ENCODE results near the gene KCNAB1. TPM values are rescaled to one million over a fixed set of nuclear protein-coding genes. Genes with fewer than 3 reads are reported as not detected.
A peak's percentile ranks its signal among the peaks of the same experiment; 100 is the strongest.
"Not testable (repeated sequence)": the region's sequence is repeated elsewhere in the genome, so short reads cannot be mapped to it uniquely, and the experiment has no call there.

Gene KCNAB1
- total RNA-seq, 1 donor from 2014 or later: 15.3 TPM

DNA sequence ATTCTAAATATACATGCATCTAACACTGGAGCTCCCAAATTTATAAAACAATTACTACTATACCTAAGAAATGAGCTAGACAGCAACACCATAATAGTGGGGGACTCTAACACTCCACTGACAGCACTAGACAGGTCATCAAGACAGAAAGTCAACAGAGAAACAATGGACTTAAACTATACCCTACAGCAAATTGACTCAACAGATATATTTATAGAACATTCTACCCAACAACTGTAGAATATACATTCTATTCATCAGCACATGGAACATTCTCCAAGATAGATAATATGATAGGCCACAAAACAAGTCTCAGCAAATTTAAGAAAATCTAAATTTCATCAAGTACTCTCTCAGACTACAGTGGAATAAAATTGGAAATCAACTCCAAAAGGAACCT lies 102.0 kb downstream of the KCNAB1 start:
- not testable (repeated sequence) for DNase-seq

DNA sequence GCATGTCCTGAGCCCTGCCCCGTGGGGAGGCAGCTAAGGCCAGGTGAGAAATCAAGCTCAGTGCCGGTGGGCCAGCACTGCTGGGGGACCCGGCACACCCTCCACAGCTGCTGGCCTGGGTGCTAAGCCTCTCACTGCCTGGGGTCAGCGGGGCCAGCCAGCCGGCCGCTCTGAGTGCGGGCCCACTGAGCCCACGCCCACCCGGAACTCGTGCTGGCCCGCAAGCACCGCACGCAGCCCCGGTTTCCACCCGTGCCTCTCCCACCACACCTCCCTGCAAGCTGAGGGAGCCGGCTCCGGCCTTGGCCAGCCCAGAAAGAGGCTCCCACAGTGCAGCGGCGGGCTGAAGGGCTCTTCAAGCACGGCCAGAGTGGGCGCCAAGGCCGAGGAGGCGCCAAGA lies 103.7 kb downstream of the KCNAB1 start:
- DNase-seq: not testable (repeated sequence)

DNA sequence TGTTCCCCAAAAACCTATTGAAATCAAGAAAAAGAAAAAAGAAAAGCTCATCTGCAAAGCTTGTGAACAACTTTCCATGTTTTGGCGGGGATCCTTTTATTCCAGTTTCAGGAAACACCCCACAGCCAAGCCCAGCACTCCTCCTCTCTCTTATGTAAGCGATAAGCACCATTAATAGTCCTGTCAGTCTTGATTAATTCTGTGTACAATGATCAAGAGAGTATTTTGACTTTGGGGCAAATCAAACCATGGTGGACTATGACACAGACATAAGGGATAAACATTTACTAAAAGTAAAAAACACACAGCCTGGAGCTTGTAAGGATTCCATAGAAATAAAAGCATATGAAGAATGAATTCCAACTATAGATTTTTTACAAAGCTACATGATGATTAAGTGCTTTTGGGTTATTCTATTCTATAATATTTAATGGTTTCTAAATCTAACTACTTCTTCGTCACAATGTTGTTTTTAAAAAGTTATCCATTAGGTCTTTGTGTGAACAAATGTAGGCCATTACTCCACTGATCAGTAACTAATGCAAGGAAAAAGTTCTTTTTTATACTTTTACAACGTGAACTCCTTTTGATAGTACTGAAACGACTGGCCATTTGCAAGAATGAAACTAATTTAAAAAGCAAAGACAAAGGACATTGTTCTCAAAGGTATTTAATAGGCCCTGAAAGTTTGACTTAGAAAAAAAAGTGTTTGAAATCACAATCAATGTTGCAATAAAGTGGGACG lies 106.5 kb downstream of the KCNAB1 start:
- no peak for DNase-seq

DNA sequence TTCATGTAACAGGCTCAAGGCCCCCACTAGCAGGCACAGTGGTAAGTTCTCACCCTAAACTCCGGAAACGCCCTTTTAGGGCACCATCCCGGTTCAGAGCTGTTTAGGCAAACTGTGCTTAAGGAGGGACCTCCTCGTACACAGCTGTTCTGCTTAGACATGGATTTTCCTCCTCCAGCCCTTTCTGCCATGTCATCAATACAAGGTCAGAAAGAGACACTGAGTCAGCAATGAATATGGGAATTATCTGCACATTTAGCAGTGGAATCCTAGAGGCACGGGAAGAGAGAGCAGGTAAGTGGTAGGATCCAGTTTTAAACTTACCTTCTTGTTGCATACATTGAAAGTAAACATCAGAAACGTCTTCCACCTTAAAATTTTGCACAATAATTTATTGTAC lies 107.3 kb downstream of the KCNAB1 start:
- DNase-seq: no peak

DNA sequence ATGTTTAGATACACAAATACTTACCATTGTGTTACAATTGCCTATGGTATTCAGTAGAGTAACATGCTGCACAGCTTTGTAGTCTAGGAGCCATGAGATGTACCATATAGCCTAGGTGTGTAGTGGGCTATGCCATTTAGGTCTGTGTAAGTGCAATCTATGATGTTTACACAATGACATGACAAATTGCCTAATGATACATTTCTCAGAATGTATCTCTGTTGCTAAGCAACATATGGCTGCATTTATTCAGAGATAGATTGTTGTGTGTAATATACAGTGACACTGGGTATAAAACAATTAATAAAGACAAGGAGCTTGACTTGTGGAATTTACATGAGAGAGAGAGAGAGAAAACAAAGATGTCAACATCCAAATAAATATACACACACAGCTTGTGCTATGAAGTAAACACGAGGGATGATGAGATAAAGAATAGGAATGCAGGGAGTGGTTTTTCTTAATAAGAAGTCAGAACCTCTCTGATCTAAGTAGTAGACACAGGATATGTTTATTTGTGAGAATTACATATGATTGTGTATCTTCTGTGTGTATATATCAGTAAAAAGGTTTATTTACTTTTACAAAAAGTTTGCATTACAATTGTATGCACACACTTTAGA lies 110.0 kb downstream of the KCNAB1 start:
- DNase-seq: no peak

DNA sequence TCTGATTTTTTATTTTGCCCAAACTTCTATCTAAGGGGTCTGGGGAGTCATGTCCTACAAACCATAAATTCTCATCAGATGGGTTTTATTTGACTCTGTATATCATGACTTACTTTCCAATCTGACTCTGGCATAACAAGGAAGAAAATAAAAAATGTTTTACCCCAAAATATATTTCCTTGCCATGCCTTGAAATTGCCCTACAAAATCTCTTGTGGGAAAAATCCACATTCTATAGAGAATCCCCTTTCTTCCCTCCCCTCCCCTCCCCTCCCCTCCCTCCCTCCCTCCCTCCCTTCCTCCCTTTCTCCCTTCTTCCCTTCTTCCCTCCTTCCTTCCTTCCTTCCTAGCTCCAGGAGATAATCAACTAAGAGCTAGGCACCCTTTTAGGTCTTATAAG lies 110.8 kb downstream of the KCNAB1 start:
- not testable (repeated sequence) for DNase-seq

DNA sequence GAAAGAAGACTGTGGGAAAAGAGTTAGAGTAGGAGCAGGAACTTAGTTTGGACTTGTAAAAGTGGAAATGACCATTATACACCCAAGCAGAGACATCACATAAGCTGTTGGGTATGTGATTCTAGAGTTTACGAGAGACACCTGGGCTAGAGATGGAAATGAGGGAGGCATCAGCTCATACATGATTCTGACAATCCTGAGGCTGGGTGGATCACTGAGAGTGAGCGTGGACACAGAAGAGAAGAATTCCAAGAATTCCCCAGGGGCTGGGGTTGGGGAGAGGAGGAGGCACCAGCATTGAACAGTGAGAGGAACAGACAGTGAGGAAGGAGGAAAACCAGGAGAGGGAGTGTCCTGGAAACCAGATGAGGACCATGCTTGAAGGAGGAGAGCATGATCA lies 113.5 kb downstream of the KCNAB1 start:
- DNase-seq: no peak

DNA sequence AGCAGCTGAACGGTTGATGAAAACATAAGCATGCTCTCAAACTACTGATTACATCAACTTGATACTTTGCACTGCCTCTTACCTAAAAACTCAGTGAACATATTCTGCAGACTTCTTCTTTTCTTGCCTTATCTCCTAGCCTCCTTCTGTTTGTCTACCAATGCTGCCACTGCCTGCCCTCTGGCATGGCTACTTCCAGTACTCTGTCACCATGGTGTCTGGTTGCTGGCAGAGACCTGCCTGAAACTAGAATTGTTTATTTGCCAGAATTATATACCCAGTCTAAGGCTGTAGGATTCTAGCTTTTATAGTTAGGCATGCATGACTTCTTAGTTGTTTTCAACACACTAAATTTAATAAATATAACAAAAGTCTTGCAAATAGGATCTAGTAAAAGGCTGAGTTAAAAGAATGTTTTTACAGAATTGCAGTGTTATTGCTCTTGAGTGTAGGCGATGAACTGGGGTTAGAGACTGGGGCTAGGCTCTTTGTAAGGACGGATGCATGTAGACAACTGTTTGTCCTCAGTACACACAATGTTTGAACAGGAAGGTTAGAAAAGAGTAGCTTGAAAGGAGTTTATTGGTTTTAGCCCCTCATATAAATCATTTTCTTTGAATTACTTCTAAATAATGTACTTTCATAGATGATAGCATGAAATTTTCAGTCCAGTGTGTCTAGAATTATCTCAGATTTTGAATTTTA lies 116.3 kb downstream of the KCNAB1 start:
- no peak for DNase-seq

DNA sequence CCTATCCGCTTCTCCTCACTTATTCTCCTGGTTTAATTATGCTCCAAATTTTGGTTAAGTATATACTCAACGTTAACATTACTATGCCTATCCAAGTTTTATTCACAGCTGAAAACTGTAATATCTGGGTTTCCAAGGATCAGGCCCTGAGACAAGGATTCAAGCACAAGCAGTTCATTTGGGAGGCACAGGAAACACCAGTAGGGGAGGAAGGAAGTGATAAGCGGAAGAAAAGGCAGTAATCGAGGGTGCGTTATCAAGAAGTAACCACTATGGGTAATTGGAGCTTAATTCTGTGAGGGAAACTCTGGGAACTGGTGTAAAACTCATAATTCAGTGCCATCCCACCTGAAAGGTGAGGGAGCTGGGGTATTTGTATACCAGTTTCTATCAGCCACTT lies 120.3 kb downstream of the KCNAB1 start:
- no peak for DNase-seq

DNA sequence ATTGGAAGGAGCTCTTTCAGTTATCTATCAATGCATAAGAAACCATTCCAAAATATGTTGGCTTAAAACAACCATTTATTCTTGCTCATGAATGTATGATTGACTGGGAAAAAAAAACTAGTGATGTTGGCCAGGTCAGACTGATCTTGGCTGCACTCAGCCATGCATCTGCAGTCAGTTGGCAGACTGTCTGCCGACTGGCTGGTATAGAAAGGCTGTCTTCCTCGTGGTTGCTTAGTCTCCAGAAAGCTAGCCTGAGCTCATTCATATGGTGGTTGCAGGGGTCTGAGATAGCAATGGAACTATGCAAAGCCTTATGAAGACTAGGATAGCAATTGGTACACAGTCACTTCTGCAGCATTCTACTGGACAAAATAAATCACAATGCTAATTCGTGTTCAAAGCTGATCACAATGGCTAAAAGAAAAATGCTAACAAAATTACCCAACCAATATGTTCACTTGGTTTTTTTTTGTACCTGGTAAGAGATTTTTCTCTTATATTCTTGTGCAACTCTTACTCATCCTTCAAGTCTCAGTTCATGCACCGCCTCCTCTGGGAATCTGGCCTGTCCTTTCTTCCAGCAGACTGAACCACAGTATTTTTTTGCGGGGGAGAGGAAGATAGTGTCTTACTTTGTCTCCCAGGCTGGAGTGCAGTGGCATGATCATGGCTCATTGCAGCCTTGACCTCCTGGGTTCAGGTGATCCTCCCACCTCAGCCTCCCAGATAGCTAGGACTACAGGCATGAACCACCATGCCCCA lies 126.8 kb downstream of the KCNAB1 start:
- DNase-seq: peak; percentile 8

DNA sequence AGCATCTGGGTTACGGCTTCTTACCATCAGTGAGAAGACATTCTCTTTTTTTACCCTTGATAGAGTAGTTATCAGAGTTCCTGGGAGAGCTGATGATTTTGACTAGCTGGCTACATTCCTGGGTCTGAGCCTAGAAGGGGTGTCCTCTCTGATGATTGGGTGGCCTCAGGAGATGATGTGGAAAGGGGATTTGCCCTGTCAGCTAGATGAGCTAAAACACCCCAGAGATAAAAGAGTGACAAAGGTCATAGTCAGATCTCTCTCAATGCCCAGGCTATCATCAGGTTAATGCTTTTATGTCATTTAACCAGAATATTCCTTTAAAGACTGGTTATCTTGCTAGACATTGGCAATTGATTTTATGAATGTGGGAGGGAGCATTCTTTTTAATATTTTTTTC lies 130.2 kb downstream of the KCNAB1 start:
- DNase-seq: no peak

DNA sequence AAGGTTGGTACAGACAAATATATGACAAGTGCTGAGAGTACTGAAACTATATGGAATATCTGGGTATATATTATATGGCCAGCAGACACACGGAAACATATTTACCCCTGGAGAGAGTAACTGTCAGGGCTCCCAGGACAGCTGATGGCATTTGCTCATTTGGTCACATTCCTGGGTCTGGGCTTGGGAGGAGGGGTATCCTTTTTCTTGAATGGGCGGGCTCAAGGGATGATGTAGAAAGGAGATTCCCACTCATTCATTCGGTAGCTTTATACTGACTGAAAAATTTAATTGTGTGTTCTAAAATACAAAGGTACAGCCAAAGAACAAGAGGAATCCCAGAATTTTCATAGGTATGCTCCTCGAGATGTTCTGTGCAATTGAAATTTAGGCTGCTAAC lies 131.0 kb downstream of the KCNAB1 start:
- no peak for DNase-seq

DNA sequence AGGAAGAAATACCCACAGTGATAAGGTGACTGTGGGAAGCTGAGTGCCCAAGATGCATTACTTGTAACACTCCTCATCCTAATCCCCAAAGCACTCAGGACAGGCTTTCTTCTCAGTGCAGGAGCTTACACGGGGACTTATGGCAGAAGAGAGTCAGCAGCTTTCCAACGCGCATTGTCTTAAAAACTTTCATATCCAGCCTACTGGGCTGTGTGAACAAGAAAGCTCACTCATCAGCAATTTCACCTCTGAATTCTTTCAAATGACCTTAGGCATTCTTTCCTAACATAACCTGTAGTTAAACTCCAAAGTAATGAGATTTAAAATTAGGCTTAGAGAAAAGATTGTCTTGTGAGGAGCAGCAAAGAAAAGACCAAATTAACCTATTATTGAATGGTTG lies 132.3 kb downstream of the KCNAB1 start:
- no peak for DNase-seq

DNA sequence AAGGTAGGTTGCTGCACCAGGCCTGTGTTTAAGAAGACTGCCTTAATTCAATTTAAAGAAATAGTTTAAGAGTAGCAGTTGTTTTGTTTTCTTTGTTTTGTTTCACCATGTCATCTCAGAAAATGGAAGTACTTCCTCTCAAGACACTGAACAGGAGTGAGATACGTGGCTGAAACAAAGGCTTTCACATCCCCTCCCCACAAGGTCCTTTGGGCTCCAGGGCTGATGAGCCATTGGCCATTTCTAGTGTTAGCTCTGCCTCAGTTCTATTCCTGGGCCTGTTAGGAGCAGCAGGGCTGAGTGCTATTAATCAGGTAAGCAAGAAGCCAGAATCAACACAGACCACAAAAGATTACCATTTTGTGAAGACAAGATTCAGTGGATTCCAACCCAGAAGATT lies 132.8 kb downstream of the KCNAB1 start:
- no peak for DNase-seq

DNA sequence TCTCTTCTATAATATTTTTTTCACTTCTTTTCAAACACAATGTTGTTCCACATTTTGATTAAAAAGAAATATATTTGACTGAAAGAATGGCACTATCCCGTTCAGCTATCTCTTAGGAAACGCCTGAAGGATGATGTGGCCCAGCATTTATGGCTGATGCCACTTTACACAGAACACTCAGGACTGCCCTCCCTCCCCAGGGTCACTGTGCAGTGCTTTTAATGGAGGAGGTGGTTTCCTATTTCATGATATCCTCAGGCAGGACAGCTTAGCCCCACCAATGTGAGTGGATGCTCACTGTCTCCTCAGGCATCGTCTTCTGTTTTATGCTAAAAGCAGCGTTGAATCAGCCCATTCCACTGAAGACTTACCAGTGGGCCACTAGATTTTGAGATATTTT lies 135.9 kb downstream of the KCNAB1 start:
- DNase-seq: no peak

DNA sequence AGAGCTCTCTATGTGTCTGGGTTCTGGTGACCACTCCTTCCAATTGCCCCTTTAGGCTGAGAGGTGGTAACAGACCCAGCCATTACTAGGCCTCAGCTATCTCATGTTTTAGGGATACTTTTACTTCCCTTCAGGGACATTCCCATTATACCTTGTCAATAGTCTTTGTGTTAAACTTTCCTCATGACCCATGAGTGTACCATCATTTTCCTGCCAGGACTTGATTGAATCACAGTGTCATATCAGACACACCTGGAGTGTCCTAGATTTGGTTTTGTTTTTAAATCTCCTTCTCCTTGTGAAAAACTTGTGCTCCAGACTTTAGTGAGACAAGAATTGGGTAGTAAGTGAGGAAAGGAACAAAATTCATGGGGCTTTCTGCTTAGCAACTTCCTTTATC lies 136.6 kb downstream of the KCNAB1 start:
- no peak for DNase-seq

DNA sequence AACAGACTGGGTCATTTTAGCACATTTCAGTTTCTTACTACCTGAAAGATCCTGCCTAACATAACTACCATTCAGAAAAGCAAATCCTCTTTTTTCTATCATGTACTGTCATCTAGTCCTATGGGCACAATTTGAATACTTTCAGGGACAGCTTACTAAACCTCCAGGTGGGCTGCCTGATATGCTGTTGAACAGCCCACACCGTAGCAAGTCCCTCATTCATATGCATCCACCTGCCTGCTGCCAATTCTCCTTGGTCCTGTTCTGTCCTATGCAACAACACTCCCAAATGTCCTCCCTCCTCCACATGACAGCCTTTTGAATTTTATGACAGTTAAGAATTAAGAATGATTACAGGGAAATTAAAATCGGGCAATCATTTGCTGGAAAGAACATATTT lies 137.9 kb downstream of the KCNAB1 start:
- no peak for DNase-seq

DNA sequence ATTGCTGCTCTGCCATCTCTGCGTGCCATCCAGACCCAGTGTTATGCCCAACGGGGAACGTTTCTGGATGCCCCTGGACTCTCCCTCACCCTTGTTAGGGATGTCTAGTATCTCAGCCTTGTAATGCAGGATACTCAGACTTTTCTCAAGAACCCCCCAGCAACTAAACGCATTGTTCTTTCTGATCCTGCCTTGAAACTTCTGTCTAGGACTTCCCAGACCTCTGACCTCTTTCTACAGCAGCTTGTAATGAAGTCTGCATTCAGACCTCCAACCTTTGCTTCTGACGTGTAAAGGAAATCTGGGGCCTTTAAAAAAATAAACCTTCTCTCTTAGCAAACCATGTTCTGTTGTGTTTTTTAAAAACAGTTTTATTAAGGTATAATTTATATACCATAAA lies 139.5 kb downstream of the KCNAB1 start:
- no peak for DNase-seq

DNA sequence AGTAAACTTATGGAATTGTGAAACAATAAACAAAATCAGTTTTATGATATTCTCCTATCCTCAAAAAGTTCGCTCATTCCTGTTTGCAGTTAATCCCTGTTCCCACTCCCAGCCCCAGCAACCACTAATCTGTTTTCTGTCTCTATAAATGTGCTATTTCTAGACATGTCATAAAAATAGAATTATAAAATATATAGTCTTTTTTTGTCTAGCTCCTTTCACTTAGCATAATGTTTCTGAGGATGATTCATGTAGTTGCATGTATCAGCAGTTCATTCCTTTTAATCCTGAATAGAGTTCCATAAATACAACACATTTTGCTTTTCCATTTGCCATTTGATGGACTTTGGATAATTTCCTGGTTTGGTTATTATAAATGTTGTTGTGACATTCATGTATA lies 140.0 kb downstream of the KCNAB1 start:
- no peak for DNase-seq

DNA sequence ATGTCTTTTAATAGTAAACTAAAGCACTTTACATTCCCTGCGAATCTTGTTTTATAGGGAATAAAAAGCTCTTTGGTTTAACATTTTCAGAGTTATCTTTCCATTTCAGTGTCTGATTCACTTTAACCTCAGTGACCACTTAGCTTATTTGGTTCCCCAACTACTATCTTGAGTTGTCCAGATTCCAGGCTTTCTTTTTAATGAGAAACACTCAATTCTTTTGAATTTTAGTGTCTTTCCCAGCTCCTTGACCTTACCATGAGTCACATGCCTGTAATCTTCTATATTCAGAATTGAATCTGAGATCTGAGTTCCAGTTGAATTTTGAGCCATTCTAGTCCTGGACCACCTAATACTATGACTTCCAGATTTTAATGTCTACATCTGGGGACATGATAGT lies 144.4 kb downstream of the KCNAB1 start:
- no peak for DNase-seq

DNA sequence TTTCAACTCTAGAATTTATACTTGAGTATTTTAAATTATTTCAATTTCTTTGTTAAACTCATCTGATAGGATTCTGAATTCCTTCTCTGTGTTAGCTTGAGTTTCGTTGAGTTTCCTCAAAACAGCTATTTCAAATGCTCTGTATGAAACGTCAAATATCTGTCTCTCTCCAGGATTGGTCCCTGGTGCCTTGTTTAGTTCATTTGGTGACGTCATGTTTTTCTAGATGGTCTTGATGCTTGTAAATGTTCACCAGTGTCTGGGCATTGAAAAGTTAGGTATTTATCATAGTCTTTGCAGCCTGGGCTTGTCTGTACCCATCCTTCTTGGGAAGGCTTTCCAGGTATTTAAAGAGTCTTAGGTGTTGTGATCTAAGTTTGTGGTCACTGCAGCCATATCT lies 151.1 kb downstream of the KCNAB1 start:
- no peak for DNase-seq

DNA sequence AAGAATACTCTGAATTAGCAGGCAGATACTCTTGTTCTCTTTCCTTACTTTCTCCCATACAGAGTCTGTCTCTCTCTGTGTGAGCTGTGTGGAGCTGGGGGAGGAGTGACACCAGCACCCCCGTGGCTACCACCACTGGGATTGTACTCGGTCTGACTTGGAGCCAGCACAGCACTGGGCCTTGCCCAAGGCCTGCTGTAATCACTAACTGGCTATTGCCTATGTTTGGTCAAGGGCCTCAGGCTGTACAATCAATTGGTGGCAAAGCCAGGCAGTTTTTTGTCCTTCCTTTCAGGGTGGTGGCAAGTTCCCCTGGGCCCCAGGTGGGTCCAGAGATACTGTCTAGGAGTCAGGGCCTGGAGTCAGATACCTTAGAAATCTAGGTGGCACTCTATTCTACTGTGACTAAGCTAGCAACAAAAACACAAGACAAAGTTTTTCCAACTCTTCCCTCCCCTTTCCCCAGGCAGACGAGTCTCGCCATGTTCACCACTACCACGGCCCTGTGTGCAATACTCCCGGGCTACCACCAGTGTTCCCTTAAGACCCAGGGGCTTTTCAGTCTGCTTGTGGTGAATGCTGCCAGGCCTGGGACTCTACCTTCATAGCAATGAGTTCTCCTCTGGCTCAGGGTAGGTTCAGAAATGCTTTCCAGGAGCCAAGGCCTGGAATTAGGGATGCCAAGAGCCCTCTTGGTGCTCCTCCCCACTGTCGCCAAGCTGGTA lies 151.8 kb downstream of the KCNAB1 start:
- no peak for DNase-seq
